IMR-90 (cell line): ENCODE results near the gene NUDCD3. TPM values are rescaled to one million over a fixed set of nuclear protein-coding genes. Genes with fewer than 3 reads are reported as not detected.

Experiments
- ATAC-seq: fragments of 200-7000 bp; cut with Tn5 transposase; 2 replicates; pipeline ENCODE4 v1.9.1; 2020; ENCODE audit warnings: low read depth, mild to moderate bottlenecking, moderate library complexity
- BruUV-seq: library from RNA; stranded (reverse); fragments of 400-500 nt; replicated peaks from 2 replicates; lab custom pipeline; 2021; lab: Mats Ljungman, UMichigan
- CTCF ChIA-PET: fragments of 300-600 bp; formaldehyde crosslinking; extraction: SDS; loops from one replicate; lab custom pipeline; 2021; ENCODE audit warnings: antibody characterized with exemption; lab: Yijun Ruan, JAX
- POLR2A ChIA-PET: fragments of 300-600 bp; sonication (Branson Sonifier 250); formaldehyde crosslinking; loops from one replicate; lab custom pipeline; 2022; ENCODE audit warnings: antibody characterized with exemption; ENCODE audit not compliant: unreplicated experiment; lab: Charles Lee
- DNase-seq: peaks from one replicate; pipeline ENCODE4 v3.0.0; 2013
- H2AFZ ChIP-seq: replicated peaks from 2 replicates; pipeline ENCODE3; 2013; ENCODE audit warnings: low read length, mild to moderate bottlenecking; ENCODE audit not compliant: poor library complexity
- H2AK5ac ChIP-seq: 2 replicates; pipeline ENCODE4 v1.6.1; 2013; ENCODE audit warnings: low read depth, low read length, inconsistent platforms
- H2AK9ac ChIP-seq: replicated peaks from 2 replicates; pipeline ENCODE3; 2013; ENCODE audit warnings: mild to moderate bottlenecking, low read depth, low read length, moderate library complexity; ENCODE audit not compliant: poor library complexity
- H2BK120ac ChIP-seq: 2 replicates; pipeline ENCODE4 v1.6.1; 2013; ENCODE audit warnings: low read depth, low read length, inconsistent platforms
- H2BK15ac ChIP-seq: 3 replicates; pipeline ENCODE4 v1.6.1; 2013; ENCODE audit warnings: low read depth, low read length, inconsistent platforms
- H2BK20ac ChIP-seq: 2 replicates; pipeline ENCODE4 v1.6.1; 2013; ENCODE audit warnings: low read depth, mild to moderate bottlenecking, inconsistent platforms, low read length, moderate library complexity
- H2BK5ac ChIP-seq: 2 replicates; pipeline ENCODE4 v1.6.1; 2013; ENCODE audit warnings: mild to moderate bottlenecking, low read depth, low read length, inconsistent platforms; ENCODE audit not compliant: poor library complexity, severe bottlenecking
- H3K14ac ChIP-seq: replicated peaks from 2 replicates; pipeline ENCODE4 v1.6.1; 2013; ENCODE audit warnings: low read depth, low read length, inconsistent platforms
- H3K18ac ChIP-seq: 2 replicates; pipeline ENCODE4 v1.6.1; 2013; ENCODE audit warnings: low read depth, low read length, control low read depth
- H3K23ac ChIP-seq: 2 replicates; pipeline ENCODE4 v1.6.1; 2013; ENCODE audit warnings: low read depth, low read length, inconsistent platforms
- H3K27ac ChIP-seq: 2 replicates; pipeline ENCODE4 v1.5.1; 2013; ENCODE audit warnings: mild to moderate bottlenecking, control low read depth, low read length; ENCODE audit not compliant: insufficient read depth
- H3K27me3 ChIP-seq: 2 replicates; pipeline ENCODE4 v1.6.1; 2013; ENCODE audit warnings: low read length; ENCODE audit not compliant: control insufficient read depth, insufficient read depth
- H3K36me3 ChIP-seq: 2 replicates; pipeline ENCODE4 v1.6.1; 2013; ENCODE audit warnings: low read length, mixed read lengths; ENCODE audit not compliant: control insufficient read depth, insufficient read depth
- H3K4ac ChIP-seq: 2 replicates; pipeline ENCODE4 v1.6.1; 2013; ENCODE audit warnings: low read depth, low read length, inconsistent platforms
- H3K4me1 ChIP-seq: 2 replicates; pipeline ENCODE4 v1.6.1; 2013; ENCODE audit warnings: low read length, mixed read lengths; ENCODE audit not compliant: control insufficient read depth, insufficient read depth
- H3K4me2 ChIP-seq: 2 replicates; pipeline ENCODE4 v1.6.1; 2013; ENCODE audit warnings: low read depth, mild to moderate bottlenecking, control low read depth, low read length, moderate library complexity
- H3K4me3 ChIP-seq: 2 replicates; pipeline ENCODE4 v1.5.1; 2013; ENCODE audit warnings: low read depth, mild to moderate bottlenecking, control low read depth, low read length, moderate library complexity; ENCODE audit not compliant: insufficient read depth
- H3K56ac ChIP-seq: 2 replicates; pipeline ENCODE4 v1.6.1; 2013; ENCODE audit warnings: low read length, inconsistent platforms; ENCODE audit not compliant: insufficient read depth; ENCODE audit errors: extremely low read depth
- H3K79me1 ChIP-seq, 2 experiments: 2 replicates each; pipeline ENCODE4 v1.6.1; 2013; ENCODE audit warnings: low read length in 2 of 2, inconsistent platforms in 1 of 2, low read depth in 1 of 2
- H3K9ac ChIP-seq: 2 replicates; pipeline ENCODE4 v1.6.1; 2013; ENCODE audit warnings: low read depth, low read length, control low read depth
- H3K9me1 ChIP-seq: 2 replicates; pipeline ENCODE4 v1.6.1; 2013; ENCODE audit warnings: low read length, inconsistent platforms; ENCODE audit not compliant: insufficient read depth
- H3K9me3 ChIP-seq: 2 replicates; pipeline ENCODE4 v1.6.1; 2013; ENCODE audit warnings: low read length; ENCODE audit not compliant: control insufficient read depth, insufficient read depth
- H4K20me1 ChIP-seq: 2 replicates; pipeline ENCODE4 v1.6.1; 2013; ENCODE audit warnings: low read length, inconsistent platforms; ENCODE audit not compliant: insufficient read depth
- H4K5ac ChIP-seq: 2 replicates; pipeline ENCODE4 v1.6.1; 2013; ENCODE audit warnings: mild to moderate bottlenecking, low read depth, low read length, control low read depth
- H4K8ac ChIP-seq, 2 experiments: 2 replicates each; pipeline ENCODE4 v1.6.1; 2013; ENCODE audit warnings: low read depth in 2 of 2, low read length in 2 of 2, control low read depth in 1 of 2, inconsistent platforms in 1 of 2
- H4K91ac ChIP-seq: 2 replicates; pipeline ENCODE4 v1.6.1; 2013; ENCODE audit warnings: low read depth, low read length, inconsistent platforms; ENCODE audit not compliant: insufficient read depth
- BHLHE40 ChIP-seq: fragments of 150-350 bp; IDR thresholded peaks from 2 replicates; pipeline ENCODE4 v1.6.1; 2016; ENCODE audit warnings: mild to moderate bottlenecking, low read depth, low read length
- CEBPB ChIP-seq: IDR thresholded peaks from 2 replicates; pipeline ENCODE4 v1.6.1; 2012; ENCODE audit warnings: low read depth, low read length, improper control_type of control experiment
- CHD1 ChIP-seq: IDR thresholded peaks from 2 replicates; pipeline ENCODE4 v1.6.1; 2012; ENCODE audit warnings: low read depth, low read length, improper control_type of control experiment
- CTCF ChIP-seq: conservative IDR thresholded peaks from 2 replicates; pipeline ENCODE4 v1.5.1; 2012; ENCODE audit warnings: mild to moderate bottlenecking, low read depth, low read length, improper control_type of control experiment
- ELK1 ChIP-seq: fragments of 150-350 bp; IDR thresholded peaks from 2 replicates; pipeline ENCODE4 v1.6.1; 2016; ENCODE audit warnings: low read depth, mild to moderate bottlenecking, low read length, moderate library complexity, borderline replicate concordance
- FOS ChIP-seq: fragments of 150-350 bp; IDR thresholded peaks from 2 replicates; pipeline ENCODE4 v1.6.1; 2016; ENCODE audit warnings: low read depth, low read length
- MAFK ChIP-seq: IDR thresholded peaks from 2 replicates; pipeline ENCODE4 v1.6.1; 2012; ENCODE audit warnings: low read depth, low read length, improper control_type of control experiment
- MAZ ChIP-seq: IDR thresholded peaks from 2 replicates; pipeline ENCODE4 v1.6.1; 2012; ENCODE audit warnings: low read depth, mild to moderate bottlenecking, low read length, improper control_type of control experiment, moderate library complexity, borderline replicate concordance
- MXI1 ChIP-seq: IDR thresholded peaks from 2 replicates; pipeline ENCODE4 v1.6.1; 2012; ENCODE audit warnings: low read depth, mild to moderate bottlenecking, low read length, moderate library complexity, borderline replicate concordance
- NFE2L2 ChIP-seq: fragments of 150-350 bp; IDR thresholded peaks from 2 replicates; pipeline ENCODE4 v1.6.1; 2016; ENCODE audit warnings: low read depth, mild to moderate bottlenecking, low read length
- POLR2A ChIP-seq: IDR thresholded peaks from 2 replicates; pipeline ENCODE4 v1.6.1; 2012; ENCODE audit warnings: mild to moderate bottlenecking, low read depth, low read length
- RAD21 ChIP-seq: IDR thresholded peaks from 2 replicates; pipeline ENCODE4 v1.6.1; 2012; ENCODE audit warnings: low read length, improper control_type of control experiment
- RCOR1 ChIP-seq: IDR thresholded peaks from 2 replicates; pipeline ENCODE4 v1.6.1; 2012; ENCODE audit warnings: mild to moderate bottlenecking, low read length, improper control_type of control experiment; ENCODE audit not compliant: insufficient replicate concordance
- RFX5 ChIP-seq: IDR thresholded peaks from 2 replicates; pipeline ENCODE4 v1.8.0; 2012; ENCODE audit warnings: low read depth, mild to moderate bottlenecking, low read length, moderate library complexity
- SMC3 ChIP-seq: fragments of 150-350 bp; IDR thresholded peaks from 2 replicates; pipeline ENCODE4 v1.6.1; 2016; ENCODE audit warnings: low read depth, mild to moderate bottlenecking, antibody characterized with exemption, low read length, moderate library complexity
- USF2 ChIP-seq: fragments of 150-350 bp; IDR thresholded peaks from 2 replicates; pipeline ENCODE4 v1.6.1; 2017; ENCODE audit warnings: mild to moderate bottlenecking, antibody characterized with exemption, low read length, low read depth
- WGBS, 2 experiments: methylation state at CpG; one replicate each; pipeline versions ENCODE4 v1.1.5 to v1.1.7; 2013; ENCODE audit warnings: missing lambda C conversion rate in 2 of 2; ENCODE audit not compliant: insufficient read length in 1 of 2; ENCODE audit errors: extremely low coverage in 2 of 2; 5-methylcytosine and 5-hydroxymethylcytosine counted together
- dilution Hi-C: fragments of 300-500 bp; cut with HindIII; formaldehyde crosslinking; loops from one replicate; pipeline ENCODE4 v1.14.3; 2018; ENCODE audit warnings: low sequenced_read_pairs; ENCODE audit not compliant: unreplicated experiment
- in situ Hi-C: fragments of 300-500 bp; cut with MboI; formaldehyde crosslinking; loops from 3 replicates; pipeline ENCODE4 v1.14.3; 2019; ENCODE audit warnings: low sequenced_read_pairs, inconsistent platforms, mixed read lengths
- intact Hi-C: fragments of 100-400 bp; cut with micrococcal nuclease; formaldehyde crosslinking; loops from 2 replicates; pipeline ENCODE4 v1.10.0; 2022
- polyA plus RNA-seq, 3 experiments: library from polyadenylated mRNA; depleted of rRNA; stranded (reverse); fragments of >200 nt; gene quantifications; 2 replicates each; pipeline ENCODE4 v1.2.3, GENCODE V29; 2012; ENCODE audit warnings: low replicate concordance in 1 of 3
- total RNA-seq: library from RNA; depleted of rRNA; stranded (reverse); fragments of >200 nt; gene quantifications from 2 replicates; pipeline ENCODE4 v1.2.3, GENCODE V29; 2012

NUDCD3 gene
- total and polyA plus RNA-seq, 2 of the 4 experiments (the other 2 are of a cell fraction): 49.5 to 76.0 TPM

- ATAC-seq (no peak), DNase-seq (no peak)
- peaks cover 7% of the 10 kb centered on the region for H3K9me3 ChIP-seq
- H4K8ac ChIP-seq: no peak overlapping the region
- BruUV-seq: no TSS peak
- no peak overlapping the region for H3K4me3 ChIP-seq
- H3K27me3 ChIP-seq: peaks cover 14% of the 10 kb centered on the region
- H2BK20ac ChIP-seq: no peak overlapping the region
- H3K27ac ChIP-seq: no peak overlapping the region
- no peaks in the 10 kb centered on the region for H3K36me3 ChIP-seq
- no peak overlapping the region for H3K4ac ChIP-seq
- H2AK9ac ChIP-seq: no peak overlapping the region
- H2BK5ac ChIP-seq: no peak overlapping the region
- no peak overlapping the region for H2AK5ac ChIP-seq
- H4K20me1 ChIP-seq: no peaks in the 10 kb centered on the region
- H3K23ac ChIP-seq: no peak overlapping the region
- H2AFZ ChIP-seq: no peak overlapping the region
- H3K18ac ChIP-seq: no peak overlapping the region
- in situ Hi-C loops: no loop called here
- H4K5ac ChIP-seq: no peak overlapping the region
- H3K79me1 ChIP-seq: no peaks in the 10 kb centered on the region
- H3K9me1 ChIP-seq: no peaks in the 10 kb centered on the region; the same call in 1 of the 2 replicates
- intact Hi-C loops: no loop called here
- no peak overlapping the region for H3K14ac ChIP-seq
- H3K9ac ChIP-seq: no peak overlapping the region
- WGBS, 2 experiments: no CpG with 5 or more reads among the region's 7 CpGs
- no peak overlapping the region for H2BK120ac ChIP-seq
- H2BK15ac ChIP-seq: no peak overlapping the region
- H4K91ac ChIP-seq: no peak overlapping the region
- CTCF ChIA-PET: no interaction called here
- no peaks in the 10 kb centered on the region for H3K4me1 ChIP-seq
- TF ChIP-seq NFE2L2: no peak
- TF ChIP-seq RCOR1: no peak
- no peak for TF ChIP-seq BHLHE40
- no peak for TF ChIP-seq FOS
- TF ChIP-seq MXI1: no peak
- TF ChIP-seq RFX5: no peak
- TF ChIP-seq CHD1: no peak
- no peak for TF ChIP-seq MAFK
- no peak for TF ChIP-seq CTCF
- TF ChIP-seq POLR2A: no peak
- no peak for TF ChIP-seq MAZ
- no peak for TF ChIP-seq CEBPB
- no peak for TF ChIP-seq USF2
- TF ChIP-seq RAD21: no peak
- no peak for TF ChIP-seq ELK1
- TF ChIP-seq SMC3: no peak
- H3K56ac ChIP-seq: no peak overlapping the region
- dilution Hi-C loops: no loop called here
- POLR2A ChIA-PET: no interaction called here
- H3K4me2 ChIP-seq: no peak overlapping the region
Measured at GRCh38 chr7:44512736-44513135, 22.3 kb upstream of the NUDCD3 start.
